Cerebellar cortex (tissue), 1 donor: ENCODE data around the gene ADH5.
"Not testable (repeated sequence)": the region's sequence is repeated elsewhere in the genome, so short reads cannot be mapped to it uniquely, and the experiment has no call there.

Experiments
- DNase-seq: peaks from one replicate; pipeline ENCODE4 v3.0.0-alpha.2; 2015; ENCODE audit warnings: low spot score

ADH5 gene

GRCh38 chr4:99029018-99029735 is 59.4 kb downstream of the ADH5 start:
- no peak for DNase-seq

GRCh38 chr4:99028187-99028586 is 60.4 kb downstream of the ADH5 start:
- DNase-seq = no peak

- no peak for DNase-seq
Measured at GRCh38 chr4:99027304-99027703, 61.3 kb downstream of the ADH5 start.

- no peak for DNase-seq
Measured at GRCh38 chr4:99025506-99025905, 63.1 kb downstream of the ADH5 start.

- peak; percentile 29 for DNase-seq
Measured at GRCh38 chr4:99024481-99025275, 63.9 kb downstream of the ADH5 start.

- DNase-seq = not testable (repeated sequence)
Measured at GRCh38 chr4:99023800-99024251, 64.8 kb downstream of the ADH5 start.

- no peak for DNase-seq
Measured at GRCh38 chr4:99022566-99022965, 66.0 kb downstream of the ADH5 start.

GRCh38 chr4:99021386-99021785 is 67.2 kb downstream of the ADH5 start:
- no peak for DNase-seq
